T-helper 2 cell treated with Interferon-gamma antibody and Interleukin-4, amounts not matched to agents 100 ng/mL and 5 ng/mL, for 36 hours (primary cell): ENCODE measurements around the gene RHBDD2. TPM values are rescaled to one million over a fixed set of nuclear protein-coding genes. Genes with fewer than 3 reads are reported as not detected.
"Not testable (repeated sequence)": the region's sequence is repeated elsewhere in the genome, so short reads cannot be mapped to it uniquely, and the experiment has no call there.

Source experiments
- intact Hi-C: fragments of 100-400 bp; cut with micrococcal nuclease; formaldehyde crosslinking; loops from one replicate; pipeline ENCODE4 v1.15.1; 2023
- total RNA-seq: library from RNA; stranded (reverse); gene quantifications from 2 replicates; pipeline ENCODE4 v1.2.3, GENCODE V29; 2022

RHBDD2 gene
- total RNA-seq, 1 donor from 2014 or later = 48.9 TPM

DNA sequence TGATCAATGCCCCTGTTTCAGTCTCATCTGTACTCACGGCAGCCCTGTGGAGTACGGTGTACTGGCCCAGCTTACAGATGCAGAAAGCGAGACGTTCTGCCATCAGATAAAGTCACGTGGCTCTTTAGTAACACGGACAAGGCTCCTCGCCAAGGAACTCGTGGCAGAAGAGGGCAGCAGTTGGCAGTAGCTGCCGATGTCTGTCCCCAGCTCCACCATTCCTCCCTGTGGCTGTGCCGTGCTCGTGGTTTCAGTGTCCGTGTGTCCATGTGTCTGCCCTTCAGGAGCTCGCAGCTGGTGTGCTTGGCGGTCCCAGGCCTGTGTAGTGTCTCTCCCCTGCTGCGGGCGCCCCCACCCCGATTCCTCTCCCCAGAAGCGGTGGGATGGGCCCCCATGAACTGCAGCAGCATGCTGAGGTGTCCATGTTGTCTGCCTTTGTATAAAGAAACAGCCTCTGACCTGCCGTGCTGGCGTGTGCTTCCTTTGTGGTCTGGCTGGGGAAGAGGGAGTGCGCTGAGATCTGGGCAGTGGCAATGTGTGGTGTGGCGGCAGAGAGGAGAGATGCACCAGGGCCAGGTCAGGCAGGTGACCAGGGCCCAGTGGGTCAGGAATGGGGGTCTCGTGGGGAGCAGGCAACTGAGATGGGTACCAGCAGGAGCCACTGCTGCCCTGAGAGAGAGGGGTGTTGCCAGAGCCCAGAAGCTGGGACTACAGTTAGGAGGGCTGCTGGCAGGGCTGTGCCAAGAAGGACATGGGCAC, 9.8 kb downstream of the RHBDD2 start:
- intact Hi-C loops = no loop called here

DNA sequence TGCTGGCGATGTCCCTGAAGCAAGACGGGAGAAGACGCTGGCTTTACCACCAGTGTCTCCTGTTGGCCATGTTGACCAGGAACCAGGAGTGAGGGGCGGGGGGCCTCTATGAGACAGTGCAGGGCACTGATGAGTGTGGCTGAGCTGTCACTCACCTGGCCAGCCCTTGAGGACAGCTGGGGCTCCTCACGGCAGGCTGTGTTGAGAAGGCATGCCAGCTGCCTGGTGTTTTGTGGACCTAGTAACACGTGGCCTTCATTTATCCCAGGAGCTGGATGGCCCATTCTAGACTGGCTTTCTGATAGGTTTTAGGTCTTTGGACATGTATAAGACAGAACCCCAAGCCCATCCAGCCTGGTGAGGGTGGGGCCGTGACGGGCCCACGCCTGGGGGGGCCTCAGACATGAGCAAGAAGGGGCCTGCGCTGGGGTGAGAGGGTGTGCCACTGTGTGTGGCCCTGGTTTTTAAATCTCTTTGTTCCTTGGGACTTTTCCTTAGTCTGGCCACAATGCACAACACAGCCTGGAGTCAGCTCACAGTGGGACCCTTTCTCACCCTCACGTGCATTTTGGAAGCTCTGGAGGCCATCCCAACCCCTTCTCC, 10.5 kb downstream of the RHBDD2 start:
- intact Hi-C loops = no loop called here

DNA sequence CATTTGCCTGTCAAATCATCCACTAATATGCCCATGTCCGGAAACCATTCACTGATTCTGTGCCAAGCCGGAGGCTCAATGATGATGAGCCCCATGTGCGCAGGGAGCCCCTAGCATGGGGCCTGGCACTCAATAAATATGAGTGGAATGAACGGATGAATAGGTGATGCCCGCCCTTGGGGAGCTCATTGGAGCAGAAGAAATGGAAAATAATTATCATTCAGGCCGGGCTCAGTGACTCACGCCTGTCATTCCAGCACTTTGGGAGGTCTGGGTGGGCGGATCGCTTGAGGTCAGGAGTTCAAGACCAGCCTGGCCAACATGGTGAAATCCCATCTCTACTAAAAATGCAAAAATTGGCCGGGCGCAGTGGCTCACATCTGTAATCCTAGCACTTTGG, 11.0 kb downstream of the RHBDD2 start:
- intact Hi-C loops = no loop called here

DNA sequence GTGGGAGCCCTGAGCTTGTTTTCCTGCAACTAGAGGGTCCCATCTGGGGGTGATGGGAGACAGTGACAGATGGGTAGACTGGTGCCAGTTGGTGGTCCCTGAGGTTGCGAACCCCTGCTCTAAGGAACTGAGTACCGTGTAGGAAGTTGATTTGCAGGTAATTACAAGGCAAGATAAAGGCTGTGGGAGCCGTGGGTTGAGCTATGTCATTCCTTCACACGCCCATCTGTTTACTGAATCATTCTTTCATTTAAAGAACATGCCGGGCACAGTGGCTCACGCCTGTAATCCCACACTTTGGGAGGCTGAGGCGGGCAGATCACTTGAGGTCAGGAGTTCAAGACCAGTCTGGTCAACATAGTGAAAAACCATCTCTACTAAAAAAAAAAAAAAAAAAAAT, 12.4 kb downstream of the RHBDD2 start:
- intact Hi-C loops = not testable (repeated sequence)

GRCh38 chr7:75891815-75892411, 13.1 kb downstream of the RHBDD2 start:
- intact Hi-C loops = no loop called here

DNA sequence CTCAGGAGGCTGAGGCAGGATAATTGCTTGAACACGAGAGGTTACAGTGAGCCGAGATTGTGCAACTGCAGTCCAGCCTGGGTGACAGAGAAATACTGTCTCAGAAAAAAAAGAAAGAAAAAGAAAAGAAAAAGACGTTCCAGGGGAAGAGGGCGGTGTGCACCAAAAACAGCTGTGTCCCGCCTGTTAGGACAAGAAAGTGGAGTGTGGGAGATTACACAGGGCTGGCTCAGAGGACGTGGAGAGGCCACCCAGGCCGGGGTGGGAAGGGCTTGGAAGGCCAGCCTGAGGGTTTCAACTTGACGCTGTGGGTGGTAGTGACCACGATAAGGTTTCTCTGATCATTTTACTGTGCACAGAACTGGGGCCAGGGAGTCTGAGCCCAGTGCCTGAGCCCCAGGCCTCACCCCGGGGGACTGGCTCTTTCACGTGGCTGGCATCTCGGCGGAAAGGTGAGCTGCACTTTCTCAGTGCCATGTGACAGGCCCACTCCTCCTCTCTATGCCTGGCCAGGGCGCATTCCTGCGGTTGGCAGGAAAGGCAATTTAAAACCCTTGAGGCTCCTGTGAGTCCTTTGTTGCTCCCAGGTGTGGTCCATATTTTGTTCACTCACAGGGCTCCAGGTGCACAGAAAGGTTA, 13.9 kb downstream of the RHBDD2 start:
- intact Hi-C loops = no loop called here

DNA sequence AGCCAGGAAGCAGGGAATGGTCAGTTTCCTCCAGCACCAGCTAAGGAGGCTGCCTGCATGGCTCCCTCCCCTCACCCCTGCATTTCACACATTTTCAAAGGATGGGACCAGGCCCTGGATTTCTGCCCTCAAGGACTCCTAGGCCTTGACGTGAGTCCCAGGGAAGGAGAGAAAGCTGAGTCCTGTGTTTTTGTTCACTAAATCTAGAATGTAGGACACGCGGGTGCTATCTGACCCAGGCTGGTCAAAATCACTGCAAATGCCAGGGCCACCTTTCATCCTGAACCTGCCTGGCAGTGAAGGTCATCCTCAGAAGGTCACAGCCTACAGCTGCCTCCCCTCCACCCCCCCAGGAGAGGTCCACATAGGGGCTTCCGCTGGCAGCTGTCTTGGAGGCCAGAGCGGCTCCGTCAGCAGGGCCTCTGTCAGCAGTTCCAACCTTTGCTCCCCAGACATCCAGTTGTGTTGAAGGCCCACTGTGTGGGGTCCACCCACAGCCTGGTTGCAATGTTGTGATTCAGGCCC, 18.0 kb downstream of the RHBDD2 start:
- intact Hi-C loops = no loop called here

DNA sequence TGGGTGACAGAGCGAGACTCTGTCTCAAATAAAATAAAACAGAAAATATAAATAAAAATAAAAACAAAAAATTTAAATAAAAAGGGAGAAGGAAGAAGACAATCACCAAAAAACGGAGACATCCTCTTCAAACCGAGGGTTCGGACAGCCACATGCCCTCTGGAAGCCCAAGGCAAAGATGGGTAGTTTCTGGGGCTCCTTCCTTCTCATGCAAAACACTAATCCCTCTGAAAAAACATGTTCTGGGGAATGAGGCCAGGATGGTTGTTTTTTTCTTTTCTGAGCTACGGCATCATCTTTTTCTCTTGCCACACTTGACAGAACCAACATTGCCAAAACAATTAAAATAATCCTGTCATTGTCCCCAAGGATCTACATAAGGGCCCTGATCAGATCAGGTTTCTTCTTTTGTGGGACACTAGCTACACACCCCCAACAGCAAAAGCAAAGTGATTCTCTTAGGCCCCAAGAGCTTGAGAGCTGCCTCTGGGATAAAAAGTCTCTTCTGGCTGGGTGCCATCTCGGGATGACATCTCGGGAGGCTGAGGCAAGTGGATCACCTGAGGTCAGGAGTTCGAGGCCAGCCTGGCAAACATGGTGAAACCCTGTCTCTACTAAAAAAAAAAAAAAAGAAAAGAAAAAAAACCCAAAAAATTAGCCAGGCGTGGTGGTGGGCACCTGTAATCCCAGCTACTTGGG, 21.9 kb downstream of the RHBDD2 start:
- intact Hi-C loops = no loop called here

GRCh38 chr7:75905785-75906604, 27.2 kb downstream of the RHBDD2 start:
- intact Hi-C loops = no loop called here

DNA sequence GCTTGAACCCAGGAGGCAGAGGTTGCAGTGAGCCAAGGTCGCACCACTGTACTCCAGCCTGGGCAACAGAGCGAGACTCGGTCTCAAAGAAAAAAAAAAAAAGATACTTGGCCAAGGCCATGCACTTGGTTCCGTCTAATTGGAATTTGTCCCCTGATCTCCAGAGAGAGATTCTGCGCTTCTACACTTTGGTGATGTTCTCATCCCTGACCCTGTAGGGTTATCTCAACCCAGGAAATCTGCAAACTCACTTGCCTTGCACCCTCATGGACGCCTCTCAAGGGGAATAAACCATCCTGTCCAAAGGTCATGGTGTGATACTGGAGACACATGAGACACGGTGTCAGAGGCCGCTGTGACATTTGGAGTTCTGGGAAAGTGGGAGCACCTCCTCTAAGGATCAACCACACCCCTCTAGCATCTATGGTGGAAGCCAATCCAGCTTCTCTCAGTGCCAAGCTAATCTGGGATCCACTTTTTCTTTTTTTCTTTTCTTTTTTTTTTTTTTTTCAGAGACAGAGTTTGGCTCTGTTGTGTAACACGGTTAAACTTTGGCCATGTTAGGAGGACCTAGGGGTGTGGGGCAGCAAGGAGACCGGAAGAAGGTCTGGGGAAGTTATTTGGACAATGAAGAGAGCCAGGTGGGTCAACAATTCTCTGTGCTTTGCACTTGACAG, 28.3 kb downstream of the RHBDD2 start:
- intact Hi-C loops = no loop called here

DNA sequence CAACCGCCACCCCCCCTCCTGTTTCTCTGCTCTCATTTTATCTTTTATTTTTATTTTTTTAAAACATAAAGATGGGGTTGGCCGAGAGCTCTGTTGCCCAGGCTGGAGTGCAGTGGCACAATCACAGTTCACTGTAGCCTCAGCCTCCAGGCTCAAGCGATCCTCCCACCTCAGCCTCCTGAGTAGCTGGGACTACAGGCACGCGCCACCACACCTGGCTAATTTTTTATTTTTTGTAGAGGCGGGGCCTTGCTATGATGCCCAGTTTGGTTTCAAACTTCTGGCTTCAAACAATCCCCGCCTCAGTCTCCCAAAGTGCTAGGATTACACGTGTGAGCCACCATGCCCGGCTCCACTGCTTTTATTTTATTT, 28.8 kb downstream of the RHBDD2 start:
- intact Hi-C loops = not testable (repeated sequence)

GRCh38 chr7:75909521-75910132, 30.8 kb downstream of the RHBDD2 start:
- intact Hi-C loops = no loop called here

DNA sequence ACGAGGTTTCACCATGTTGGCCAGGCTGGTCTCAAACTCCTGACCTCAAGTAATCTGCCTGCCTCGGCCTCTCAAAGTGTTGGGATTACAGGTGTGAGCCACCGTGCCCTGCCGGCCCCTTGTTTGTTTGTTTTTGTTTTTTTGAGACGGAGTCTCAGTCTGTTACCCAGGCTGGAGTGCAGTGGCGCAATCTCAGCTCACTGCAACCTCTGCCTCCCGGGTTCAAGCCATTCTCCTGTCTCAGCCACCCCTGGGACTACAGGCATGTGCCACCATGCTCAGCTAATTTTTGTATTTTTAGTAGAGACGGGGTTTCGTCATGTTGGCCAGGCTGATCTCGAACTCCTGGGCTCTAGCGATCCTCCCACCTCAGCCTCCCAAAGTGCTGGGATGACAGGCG, 32.4 kb downstream of the RHBDD2 start:
- intact Hi-C loops = not testable (repeated sequence)

GRCh38 chr7:75913437-75913836, 34.6 kb downstream of the RHBDD2 start:
- intact Hi-C loops = no loop called here

GRCh38 chr7:75914169-75914654, 35.4 kb downstream of the RHBDD2 start:
- intact Hi-C loops = loop anchor here (2.0 kb wide), 1 partner anchor 135 kb away; the partner anchor contains the start of gene MDH2

DNA sequence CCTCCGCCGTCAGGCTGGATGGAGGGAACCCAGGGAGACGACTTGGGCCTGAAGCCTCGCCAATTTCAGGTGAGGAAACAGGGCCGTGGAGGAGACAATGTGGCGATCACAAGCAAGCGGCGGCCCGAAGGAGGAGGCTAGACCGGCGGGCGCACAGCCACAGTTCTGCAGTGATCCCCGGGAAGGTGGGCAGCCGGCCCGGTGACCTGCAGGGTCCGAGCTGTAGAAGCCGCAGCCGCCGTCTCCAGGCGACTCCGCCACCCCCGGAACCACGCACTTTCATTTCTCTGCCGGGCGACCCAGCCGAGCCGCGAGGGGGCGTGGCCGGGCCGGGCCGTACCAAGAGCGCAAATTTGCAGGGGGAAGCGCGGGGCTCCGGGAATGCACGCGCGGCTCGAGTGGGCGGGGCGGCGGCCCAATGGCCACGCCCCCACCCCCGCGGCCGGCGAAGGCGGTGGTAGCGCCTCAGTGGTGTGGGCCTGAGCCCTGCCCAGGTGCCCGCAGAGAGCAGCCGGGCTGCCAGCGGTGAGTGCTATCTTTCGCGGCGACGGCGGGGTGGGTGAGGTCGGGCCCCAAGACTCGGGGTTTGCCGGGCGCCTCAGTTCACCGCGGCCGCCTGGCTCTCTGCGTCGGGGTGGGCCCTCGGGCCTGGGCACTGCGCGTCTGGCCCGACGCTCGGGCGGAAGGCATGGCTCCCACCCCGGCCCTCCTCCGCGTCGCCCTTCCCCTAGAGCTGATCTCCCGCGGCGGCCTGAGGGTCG, 36.0 kb downstream of the RHBDD2 start, which contains the start of gene POR:
Gene POR (plus strand): TSS at position 501 of the 761 bp plus-strand sequence. CDS start 38,847 bp downstream, outside the sequence.
- intact Hi-C loops = loop anchor here (1.0 to 2.0 kb wide), 4 partner anchors 36 to 176 kb away; partner anchors contain the start of genes MDH2, RHBDD2 and TMEM120A

DNA sequence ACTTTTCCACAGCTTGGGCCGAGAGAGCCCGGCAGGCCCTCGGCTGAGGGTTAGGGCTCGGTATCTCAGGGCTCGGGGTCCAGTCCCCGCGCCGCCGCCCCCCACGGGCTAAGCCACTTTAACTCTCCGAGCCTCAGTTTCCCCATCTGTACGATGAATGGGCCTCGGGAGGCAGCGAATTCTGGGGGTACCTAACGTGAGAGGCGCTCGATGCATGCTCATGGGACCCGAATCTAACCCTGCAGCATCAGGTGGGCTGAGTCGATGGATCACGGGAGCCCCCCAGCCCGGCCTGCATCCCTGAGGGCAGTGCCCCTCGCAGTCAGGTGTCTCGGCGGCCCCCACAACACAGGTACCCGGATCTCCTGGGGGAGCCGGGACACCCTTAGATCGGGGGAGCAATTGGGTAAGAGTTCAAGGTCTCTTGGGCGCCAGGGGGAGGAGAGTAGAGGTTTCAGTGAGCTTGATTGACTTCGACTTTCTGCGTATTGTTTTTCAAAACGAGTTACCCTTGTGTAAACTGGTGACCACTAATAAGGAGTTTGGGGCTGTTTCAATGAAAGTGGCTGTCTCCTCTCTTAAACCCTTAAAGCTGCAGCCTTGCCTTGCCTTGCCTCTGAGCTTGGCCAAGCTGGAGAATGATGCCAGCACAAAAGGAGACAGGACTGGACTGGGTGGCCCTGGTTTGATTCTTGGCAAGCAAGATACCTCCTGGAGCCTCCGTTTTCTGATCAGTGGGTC, 36.8 kb downstream of the RHBDD2 start:
- intact Hi-C loops = loop anchor here (1.0 to 2.0 kb wide), 4 partner anchors 36 to 176 kb away; partner anchors contain the start of genes MDH2, RHBDD2 and TMEM120A
